NCI-H526 (cell line): ENCODE results near the gene SMAP2.
"Not testable (repeated sequence)": the region's sequence is repeated elsewhere in the genome, so short reads cannot be mapped to it uniquely, and the experiment has no call there.

Source experiments
- DNase-seq, 2 experiments: peaks; one replicate each; lab custom pipeline; 2025; lab: John Stamatoyannopoulos, UW

SMAP2 gene

GRCh38 chr1:40373323-40374283, at the start of gene SMAP2:
TSS of gene SMAP2 (plus strand) at chr1:40373727. CDS start at chr1:40374121, 394 bp downstream.
- peak; percentile 93 to 99 for DNase-seq

DNA sequence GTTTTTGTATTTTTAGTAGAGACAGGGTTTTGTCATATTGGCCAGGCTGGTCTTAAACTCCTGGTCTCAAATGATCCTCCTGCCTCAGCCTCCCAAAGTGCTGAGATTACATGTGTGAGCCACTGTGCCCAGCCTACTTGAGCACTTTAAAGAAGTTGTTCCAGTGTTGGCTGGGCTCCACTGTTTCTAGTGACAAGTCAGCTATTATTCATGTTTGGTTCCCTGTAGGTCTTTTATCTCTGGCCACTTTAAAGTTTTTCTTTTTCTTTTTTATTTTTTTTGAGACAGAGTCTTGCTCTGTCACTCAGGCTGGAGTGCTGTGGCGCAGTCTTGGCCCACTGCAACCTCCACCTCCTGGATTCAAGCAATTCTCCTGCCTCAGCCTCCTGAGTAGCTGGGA, 42.1 kb upstream of the SMAP2 start:
- not testable (repeated sequence) for DNase-seq

DNA sequence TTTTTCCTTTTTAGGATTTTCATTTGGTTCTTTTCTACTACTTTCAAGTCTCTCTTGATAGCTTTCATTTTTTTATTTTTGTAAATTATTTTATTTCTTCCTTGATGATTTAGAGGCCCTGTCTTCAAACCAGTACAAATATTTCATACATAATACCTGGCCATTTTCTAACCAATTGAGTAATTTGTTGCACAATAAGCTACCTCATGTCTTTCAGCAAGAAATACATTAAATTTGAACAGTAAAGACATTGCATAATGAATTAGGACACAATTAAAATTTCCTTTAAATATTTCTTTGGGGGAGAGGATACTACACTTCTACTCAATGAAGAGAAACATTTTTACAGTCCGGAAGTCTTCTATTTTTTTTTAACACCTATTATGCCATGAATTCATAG, 40.8 kb upstream of the SMAP2 start:
- DNase-seq = no peak

GRCh38 chr1:40337443-40337842, 36.1 kb upstream of the SMAP2 start:
- no peak for DNase-seq

DNA sequence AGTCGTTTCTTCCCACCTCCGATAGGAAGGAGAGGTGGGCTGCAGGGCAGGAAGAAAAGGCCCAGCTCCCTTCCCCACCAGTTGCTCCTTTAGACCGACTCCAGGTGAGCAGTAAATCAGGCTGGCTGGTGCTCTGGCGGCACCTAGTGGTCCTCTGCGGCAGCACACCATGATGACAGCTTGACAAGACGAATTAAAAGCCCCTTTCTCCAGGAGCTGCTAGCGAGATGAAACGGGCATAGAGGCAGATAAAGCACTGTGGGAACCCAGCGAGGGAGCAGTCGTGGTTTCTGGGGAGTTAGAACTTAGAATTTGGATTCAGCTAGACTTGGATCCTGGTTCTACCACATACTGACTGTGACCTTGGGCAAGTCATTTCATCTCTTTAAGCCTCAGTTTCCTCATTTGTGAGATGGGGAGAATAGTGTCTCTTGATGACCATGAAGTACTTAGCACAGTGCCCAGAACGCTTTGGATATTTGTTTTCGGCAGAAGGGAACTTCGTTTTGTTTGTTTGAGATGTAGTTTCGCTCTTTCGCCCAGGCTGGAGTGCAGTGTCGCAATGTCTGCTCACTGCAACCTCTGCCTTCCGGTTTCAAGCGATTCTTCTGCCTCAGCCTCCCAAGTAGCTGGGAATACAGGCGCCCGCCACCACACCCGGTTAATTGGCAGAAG, 34.6 kb upstream of the SMAP2 start:
- peak; percentile 92 to 96 for DNase-seq

GRCh38 chr1:40339420-40340323, 33.9 kb upstream of the SMAP2 start:
- no peak for DNase-seq

GRCh38 chr1:40341491-40342380, 31.8 kb upstream of the SMAP2 start:
- DNase-seq = no peak

DNA sequence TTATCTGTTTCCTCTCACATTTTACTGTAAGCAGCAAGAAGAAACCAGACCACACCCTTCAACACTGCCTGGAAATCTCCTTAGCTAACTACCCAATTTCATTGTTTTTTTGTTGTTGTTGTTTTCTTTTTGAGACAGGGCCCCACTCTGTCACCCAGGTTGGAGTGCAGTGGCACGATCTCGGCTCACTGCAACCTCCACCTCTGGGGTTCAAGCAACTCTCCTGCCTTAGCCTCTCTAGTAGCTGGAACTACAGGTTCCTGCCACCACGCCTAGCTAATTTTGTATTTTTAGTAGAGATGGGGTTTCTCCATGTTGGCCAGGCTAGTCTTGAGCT, 31.2 kb upstream of the SMAP2 start:
- DNase-seq = not testable (repeated sequence)

DNA sequence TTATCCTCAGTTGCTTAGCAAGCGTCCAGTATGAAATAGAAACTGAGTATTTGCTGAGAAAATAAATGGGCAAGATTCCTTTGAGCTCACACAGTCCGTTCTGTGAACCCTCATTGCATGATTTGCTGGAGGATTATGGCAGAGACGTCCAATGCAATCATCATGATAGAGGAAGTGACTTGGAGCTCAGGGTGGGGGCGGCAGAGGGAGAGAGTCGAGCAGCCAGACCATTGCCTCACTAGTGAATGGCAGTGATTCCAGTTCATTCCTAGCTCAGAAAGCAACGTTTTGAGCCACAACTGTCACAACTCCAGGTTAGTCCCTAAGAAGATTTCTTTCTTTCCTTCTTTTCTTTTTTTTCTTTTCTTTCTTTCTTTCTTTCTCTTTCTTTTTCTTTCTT, 28.9 kb upstream of the SMAP2 start:
- DNase-seq = no peak

GRCh38 chr1:40350391-40350790, 23.1 kb upstream of the SMAP2 start:
- DNase-seq = peak in 1 of 2 experiments; percentile 48

GRCh38 chr1:40351124-40351523, 22.4 kb upstream of the SMAP2 start:
- DNase-seq = no peak

DNA sequence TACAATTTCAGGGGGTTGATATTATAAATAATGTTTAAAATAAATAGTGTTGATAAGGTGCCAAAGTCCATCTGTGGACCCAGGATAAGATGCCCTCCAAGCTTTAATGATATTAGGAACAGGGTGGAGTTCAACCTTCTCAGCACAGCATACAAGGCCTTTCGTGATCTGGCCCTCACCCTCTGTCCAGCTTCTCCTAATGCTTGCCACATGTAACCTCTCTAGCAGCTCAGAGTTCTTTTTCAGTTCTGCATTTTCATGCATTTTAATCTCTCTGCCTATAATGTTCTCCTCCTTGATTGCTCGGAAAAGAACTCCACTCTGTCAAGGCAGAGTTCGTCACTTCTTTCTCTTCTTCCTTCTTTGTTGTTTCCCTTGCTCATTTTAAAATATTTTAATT, 21.4 kb upstream of the SMAP2 start:
- DNase-seq = no peak

DNA sequence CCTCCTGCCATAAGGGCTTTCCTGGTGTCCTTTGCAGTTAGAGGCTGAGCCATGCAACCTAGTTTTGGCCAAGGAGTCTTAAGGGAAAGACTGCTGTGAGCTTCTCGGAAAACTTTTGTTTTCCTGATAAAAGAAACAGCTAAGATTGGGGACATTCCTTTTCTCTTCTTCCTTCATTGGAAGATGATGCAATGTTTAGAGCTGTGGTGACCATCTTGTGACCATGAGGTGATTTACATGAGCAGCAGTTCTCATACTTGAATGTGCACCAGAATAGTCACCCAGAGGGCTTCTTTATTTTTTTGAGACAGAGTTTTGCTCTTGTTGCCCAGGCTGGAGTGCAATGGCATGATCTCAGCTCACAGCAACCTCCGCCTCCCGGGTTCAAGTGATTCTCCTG, 20.4 kb upstream of the SMAP2 start:
- DNase-seq = no peak

DNA sequence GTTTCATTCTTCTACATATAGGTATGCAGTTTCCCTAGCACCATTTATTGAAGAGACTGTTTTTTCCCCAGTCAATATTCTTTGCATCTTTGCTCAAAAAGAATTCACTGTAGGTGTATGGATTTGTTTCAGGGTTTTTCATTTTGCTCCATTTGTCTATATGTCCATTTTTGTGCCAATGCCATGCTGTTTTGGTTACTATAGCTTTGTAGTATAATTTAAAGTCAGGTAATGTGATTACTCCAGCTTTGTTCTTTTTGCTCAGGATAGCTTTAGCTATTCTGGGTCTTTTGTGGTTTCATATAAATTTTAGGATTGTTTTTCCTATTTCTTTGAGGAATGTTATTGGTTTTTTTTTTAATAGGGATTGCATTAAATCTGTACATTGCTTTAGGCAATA, 15.9 kb upstream of the SMAP2 start:
- DNase-seq = no peak

- no peak for DNase-seq
Observed at GRCh38 chr1:40360631-40361030, 12.9 kb upstream of the SMAP2 start.

GRCh38 chr1:40361201-40361600, 12.3 kb upstream of the SMAP2 start:
- DNase-seq = no peak

DNA sequence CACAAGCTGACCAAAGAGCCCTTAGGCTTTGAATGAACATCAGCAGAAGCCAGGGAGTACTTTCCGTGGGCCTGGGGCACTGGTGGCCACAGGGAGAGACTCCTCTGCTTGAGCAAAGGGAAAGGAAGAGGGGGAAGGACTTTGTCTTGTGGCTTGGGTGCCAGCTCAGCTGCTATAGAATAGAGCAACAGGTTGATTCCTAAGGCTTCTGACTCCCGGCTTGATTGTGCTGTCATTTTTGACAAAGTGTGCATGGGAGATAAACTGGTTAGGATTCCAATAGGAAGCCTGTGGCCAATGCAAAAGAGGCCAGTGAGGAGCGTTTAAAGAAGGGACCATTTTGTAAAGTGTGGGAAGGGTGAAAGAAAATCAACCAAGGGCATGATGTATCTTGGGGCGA, 11.9 kb upstream of the SMAP2 start:
- no peak for DNase-seq

- DNase-seq = no peak
Observed at GRCh38 chr1:40362199-40362598, 11.3 kb upstream of the SMAP2 start.

GRCh38 chr1:40362699-40363098, 10.8 kb upstream of the SMAP2 start:
- DNase-seq = no peak

GRCh38 chr1:40363721-40364120, 9.8 kb upstream of the SMAP2 start:
- peak; percentile 25 to 75 for DNase-seq

DNA sequence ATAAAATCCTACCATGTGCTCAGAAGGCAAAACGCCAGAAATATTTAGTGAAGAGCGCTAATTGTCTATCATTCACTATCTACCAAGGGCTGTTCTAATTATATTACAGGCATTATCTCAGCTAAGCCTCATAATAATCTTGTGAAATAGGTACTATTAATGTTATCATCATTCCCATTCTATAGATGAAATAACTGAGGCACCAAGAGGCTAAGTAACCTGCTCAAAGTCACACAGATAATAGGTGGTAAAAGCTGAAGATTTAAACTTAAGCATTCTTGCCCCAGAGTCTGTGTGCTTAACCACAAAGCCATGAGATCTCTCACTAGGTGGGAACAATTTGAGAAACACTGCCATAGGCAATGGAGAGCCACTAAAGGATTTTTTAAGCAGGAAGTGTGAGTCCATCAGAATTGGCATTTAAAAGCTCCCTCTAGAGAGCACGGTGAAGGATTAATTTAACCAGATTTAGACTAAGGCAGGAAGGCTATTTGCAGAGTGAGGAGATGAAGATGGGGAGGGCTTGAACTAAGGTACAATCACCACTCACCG, 1.7 kb upstream of the SMAP2 start:
- no peak for DNase-seq
